Peyer's patch (tissue), 4 donors: ENCODE results near the gene RALGPS2. TPM values are rescaled to one million over a fixed set of nuclear protein-coding genes. Genes with fewer than 3 reads are reported as not detected.
"Not testable (repeated sequence)": the region's sequence is repeated elsewhere in the genome, so short reads cannot be mapped to it uniquely, and the experiment has no call there.

Experiments used
- DNase-seq, 3 donors: peaks; one replicate each; pipeline ENCODE4 v3.0.0-alpha.2; 2017 to 2019
- H3K27ac ChIP-seq, 4 donors: fragments of 200-600 bp; sonication (generic); one replicate each; pipeline ENCODE4 v1.5.1; 2016 to 2019
- H3K27me3 ChIP-seq, 2 donors: fragments of 200-600 bp; sonication (generic); one replicate each; pipeline ENCODE4 v1.5.1; 2019
- H3K36me3 ChIP-seq, 3 donors: fragments of 200-600 bp; sonication (generic); one replicate each; pipeline ENCODE4 v1.5.1; 2016 to 2019
- H3K4me1 ChIP-seq, 4 donors: fragments of 200-600 bp; sonication (generic); one replicate each; pipeline ENCODE4 v1.5.1; 2016 to 2019
- H3K4me3 ChIP-seq, 4 donors: fragments of 200-600 bp; sonication (generic); 1 replicate in 3 of 4; 2 replicates in 1 of 4; pipeline ENCODE4 v1.5.1; 2016 to 2019; ENCODE audit warnings: mild to moderate bottlenecking in 1 of 4
- H3K9me3 ChIP-seq, 4 donors: fragments of 200-600 bp; sonication (generic); one replicate each; pipeline ENCODE4 v1.5.1; 2016 to 2019; ENCODE audit warnings: mild to moderate bottlenecking in 1 of 4
- CTCF ChIP-seq, 6 experiments: fragments of 450-650 bp in 4 of 6; fragments of 200-600 bp in 2 of 6; sonication (generic) in 1 of 6; IDR thresholded peaks; one replicate each; pipeline ENCODE4 v1.5.1; 2017 to 2019; ENCODE audit warnings: antibody characterized with exemption in 6 of 6, mild to moderate bottlenecking in 3 of 6, moderate library complexity in 1 of 6
- POLR2A ChIP-seq, 2 donors: fragments of 450-650 bp; IDR thresholded peaks; one replicate each; pipeline ENCODE4 v1.5.1; 2017; ENCODE audit warnings: antibody characterized with exemption in 2 of 2, mild to moderate bottlenecking in 2 of 2, moderate library complexity in 2 of 2
- total RNA-seq, 4 donors: library from RNA; depleted of rRNA; stranded (reverse); fragments of >200 nt; gene quantifications; one replicate each; pipeline ENCODE4 v1.1.0, GENCODE V29; 2016

The RALGPS2 gene
- total RNA-seq, 4 donors from 2014 or later = 25.8 to 102 (median 40.6) TPM

- Histone ChIP-seq H3K4me3 (no peak overlapping the region), H3K36me3 (no peaks in the 10 kb centered on the region), H3K9me3 (no peaks in the 10 kb centered on the region), H3K27ac (no peak overlapping the region), H3K27me3 (no peaks in the 10 kb centered on the region), H3K4me1 (peaks cover 0 to 5% (median 0%) of the 10 kb centered on the region in 4 donors)
- no peak for DNase-seq
- TF ChIP-seq POLR2A (IDR thresholded peaks at IDR 0.05) (no peak), CTCF (IDR thresholded peaks at IDR 0.05) (no peak)
These were observed 20.2 kb downstream of the RALGPS2 start for GRCh38 chr1:178745260-178745659.

GRCh38 chr1:178746345-178746744, 21.3 kb downstream of the RALGPS2 start:
- no peaks in the 10 kb centered on the region for H3K27me3 ChIP-seq
- H3K4me1 ChIP-seq = peaks cover 0 to 5% (median 0%) of the 10 kb centered on the region in 4 donors
- H3K36me3 ChIP-seq = no peaks in the 10 kb centered on the region
- H3K9me3 ChIP-seq = no peaks in the 10 kb centered on the region
- H3K4me3 ChIP-seq = no peak overlapping the region
- no peak for TF ChIP-seq CTCF (IDR thresholded peaks at IDR 0.05)
- TF ChIP-seq POLR2A (IDR thresholded peaks at IDR 0.05) = no peak
- H3K27ac ChIP-seq = no peak overlapping the region
- DNase-seq = no peak

GRCh38 chr1:178747361-178747760, 22.3 kb downstream of the RALGPS2 start:
- H3K36me3 ChIP-seq, DNase-seq, H3K27ac ChIP-seq, H3K4me1 ChIP-seq, H3K9me3 ChIP-seq, H3K27me3 ChIP-seq, H3K4me3 ChIP-seq: not testable (repeated sequence)

- DNase-seq = no peak
- TF ChIP-seq CTCF (IDR thresholded peaks at IDR 0.05) (no peak), POLR2A (IDR thresholded peaks at IDR 0.05) (no peak)
These were observed 24.6 kb downstream of the RALGPS2 start for GRCh38 chr1:178749581-178750166.

GRCh38 chr1:178751046-178751445, 26.0 kb downstream of the RALGPS2 start:
- no peak for TF ChIP-seq POLR2A (IDR thresholded peaks at IDR 0.05)
- TF ChIP-seq CTCF (IDR thresholded peaks at IDR 0.05) = no peak
- H3K27ac ChIP-seq = no peak overlapping the region

More at GRCh38 chr1:178749581-178750166, 24.6 kb downstream of the RALGPS2 start:
- no peaks in the 10 kb centered on the region for H3K36me3 ChIP-seq
- H3K27ac ChIP-seq = no peak overlapping the region
- peaks cover 0 to 3% (median 0%) of the 10 kb centered on the region in 4 donors for H3K9me3 ChIP-seq
- no peak overlapping the region for H3K4me3 ChIP-seq
- H3K4me1 ChIP-seq = peaks cover 0 to 8% (median 2%) of the 10 kb centered on the region in 4 donors
- H3K27me3 ChIP-seq = no peaks in the 10 kb centered on the region

GRCh38 chr1:178752891-178753290, 27.8 kb downstream of the RALGPS2 start:
- Histone ChIP-seq H3K36me3 (no peaks in the 10 kb centered on the region), H3K4me1 (peaks cover 0 to 8% (median 2%) of the 10 kb centered on the region in 4 donors), H3K27me3 (no peaks in the 10 kb centered on the region), H3K9me3 (peaks cover 0 to 3% (median 0%) of the 10 kb centered on the region in 4 donors), H3K27ac (no peak overlapping the region), H3K4me3 (no peak overlapping the region)
- no peak for DNase-seq
- TF ChIP-seq CTCF (IDR thresholded peaks at IDR 0.05) = no peak

More at GRCh38 chr1:178751046-178751445, 26.0 kb downstream of the RALGPS2 start:
- Histone ChIP-seq H3K27me3 (no peaks in the 10 kb centered on the region), H3K4me3 (no peak overlapping the region), H3K4me1 (peaks cover 0 to 8% (median 2%) of the 10 kb centered on the region in 4 donors), H3K36me3 (no peaks in the 10 kb centered on the region), H3K9me3 (peaks cover 0 to 3% (median 0%) of the 10 kb centered on the region in 4 donors)
- no peak for DNase-seq

GRCh38 chr1:178754655-178755256, 29.7 kb downstream of the RALGPS2 start:
- H3K27me3 ChIP-seq, DNase-seq, H3K9me3 ChIP-seq, H3K4me1 ChIP-seq, H3K4me3 ChIP-seq, H3K27ac ChIP-seq, H3K36me3 ChIP-seq: not testable (repeated sequence)
